H1 (cell line): ENCODE results near the gene BLOC1S1. TPM values are rescaled to one million over a fixed set of nuclear protein-coding genes. Genes with fewer than 3 reads are reported as not detected.

ENCODE experiments used
- CTCF ChIA-PET: fragments of 300-600 bp; sonication (Branson Sonifier 250); formaldehyde crosslinking; loops from one replicate; lab custom pipeline; 2021; ENCODE audit not compliant: partially characterized antibody; lab: Charles Lee
- POLR2A ChIA-PET: fragments of 300-600 bp; sonication (Branson Sonifier 250); formaldehyde crosslinking; loops from one replicate; lab custom pipeline; 2021; ENCODE audit warnings: inconsistent platforms; ENCODE audit not compliant: partially characterized antibody; lab: Charles Lee
- DNase-seq, 2 experiments: peaks; one replicate each; pipeline versions ENCODE4 v3.0.0 to v3.0.0-alpha.2; 2010 to 2022; ENCODE audit warnings: low spot score in 2 of 2, low read depth in 1 of 2, mixed read lengths in 1 of 2
- FAIRE-seq: peaks from 2 replicates; lab custom pipeline; 2011; peaks lifted over from hg19 to GRCh38; lab: Jason Lieb, UNC
- H2AFZ ChIP-seq: 2 replicates; pipeline ENCODE4 v1.8.1; 2012; ENCODE audit warnings: low read length, inconsistent platforms
- H2AK5ac ChIP-seq: 2 replicates; pipeline ENCODE4 v1.6.1; 2013; ENCODE audit warnings: low read depth, low read length
- H2BK120ac ChIP-seq: replicated peaks from 2 replicates; pipeline ENCODE3; 2013; ENCODE audit warnings: low read depth, low read length, inconsistent platforms
- H2BK12ac ChIP-seq: 2 replicates; pipeline ENCODE4 v1.6.1; 2013; ENCODE audit warnings: low read depth, low read length
- H2BK15ac ChIP-seq: 2 replicates; pipeline ENCODE4 v1.6.1; 2013; ENCODE audit warnings: low read length
- H2BK20ac ChIP-seq: 2 replicates; pipeline ENCODE4 v1.6.1; 2013; ENCODE audit warnings: low read length
- H2BK5ac ChIP-seq: 2 replicates; pipeline ENCODE4 v1.6.1; 2013; ENCODE audit warnings: low read depth, low read length
- H3K14ac ChIP-seq: 2 replicates; pipeline ENCODE4 v1.6.1; 2013; ENCODE audit warnings: inconsistent platforms; ENCODE audit not compliant: insufficient read length
- H3K18ac ChIP-seq: 2 replicates; pipeline ENCODE4 v1.6.1; 2013; ENCODE audit warnings: low read length; ENCODE audit errors: extremely low read depth
- H3K23ac ChIP-seq: 2 replicates; pipeline ENCODE4 v1.6.1; 2013; ENCODE audit warnings: inconsistent platforms; ENCODE audit not compliant: insufficient read length
- H3K23me2 ChIP-seq: 2 replicates; pipeline ENCODE4 v1.6.1; 2013; ENCODE audit warnings: low read depth, low read length
- H3K27ac ChIP-seq: 2 replicates; pipeline ENCODE4 v1.6.1; 2011; ENCODE audit warnings: low read depth, low read length, inconsistent platforms
- H3K27me3 ChIP-seq, 4 experiments: replicated peaks in 1 of 4; 1 replicate in 1 of 4; 2 replicates in 3 of 4; pipeline versions ENCODE4 v1.6.1 to v1.8.1; 2011 to 2013; ENCODE audit warnings: low read length in 3 of 4, mild to moderate bottlenecking in 3 of 4, inconsistent platforms in 2 of 4, mixed read lengths in 2 of 4, moderate library complexity in 1 of 4; ENCODE audit not compliant: control insufficient read depth in 3 of 4, insufficient read depth in 3 of 4; ENCODE audit errors: extremely low read depth in 1 of 4
- H3K36me3 ChIP-seq, 4 experiments: 2 replicates each; pipeline versions ENCODE4 v1.6.1 to v1.8.1; 2011 to 2013; ENCODE audit warnings: mild to moderate bottlenecking in 4 of 4, low read length in 3 of 4, moderate library complexity in 2 of 4, control low read depth in 1 of 4, inconsistent platforms in 1 of 4; ENCODE audit not compliant: insufficient read depth in 4 of 4, control insufficient read depth in 2 of 4
- H3K4ac ChIP-seq: replicated peaks from 2 replicates; pipeline ENCODE3; 2013; ENCODE audit warnings: low read length, low read depth, mixed read lengths, inconsistent platforms; ENCODE audit not compliant: insufficient read length
- H3K4me1 ChIP-seq, 4 experiments: replicated peaks in 1 of 4; 1 replicate in 1 of 4; 2 replicates in 3 of 4; pipeline versions ENCODE4 v1.6.1 to v1.8.1; 2011 to 2013; ENCODE audit warnings: low read length in 3 of 4, inconsistent platforms in 2 of 4, mixed read lengths in 1 of 4; ENCODE audit not compliant: insufficient read depth in 4 of 4, control insufficient read depth in 3 of 4
- H3K4me2 ChIP-seq, 2 experiments: 2 replicates each; pipeline versions ENCODE4 v1.6.1 to v1.8.1; 2011 to 2013; ENCODE audit warnings: low read depth in 2 of 2, low read length in 2 of 2, control low read depth in 1 of 2, inconsistent platforms in 1 of 2, mild to moderate bottlenecking in 1 of 2; ENCODE audit not compliant: insufficient read depth in 1 of 2
- H3K4me3 ChIP-seq, 4 experiments: fragments of 200-600, 300-600 bp in 1 of 4; sonication (generic), shearing (Covaris generic), sonication (Bioruptor Twin) in 1 of 4; 2 replicates each; pipeline versions ENCODE4 v1.5.1 to v1.8.1; 2011 to 2016; ENCODE audit warnings: low read length in 4 of 4, low read depth in 3 of 4, control low read depth in 2 of 4, inconsistent platforms in 2 of 4, mild to moderate bottlenecking in 2 of 4, mixed read lengths in 1 of 4, moderate library complexity in 1 of 4; ENCODE audit not compliant: insufficient read depth in 2 of 4; ENCODE audit errors: extremely low read depth in 1 of 4
- H3K56ac ChIP-seq: replicated peaks from 2 replicates; pipeline ENCODE3; 2013; ENCODE audit warnings: low read depth, mild to moderate bottlenecking, mixed read lengths, low read length, inconsistent platforms; ENCODE audit not compliant: insufficient read length
- H3K79me1 ChIP-seq: 2 replicates; pipeline ENCODE4 v1.6.1; 2013; ENCODE audit warnings: low read depth, low read length, control low read depth
- H3K79me2 ChIP-seq, 2 experiments: 2 replicates each; pipeline versions ENCODE4 v1.6.1 to v1.8.1; 2012 to 2013; ENCODE audit warnings: low read length in 2 of 2, mild to moderate bottlenecking in 2 of 2, inconsistent platforms in 1 of 2; ENCODE audit not compliant: insufficient read depth in 2 of 2, control insufficient read depth in 1 of 2
- H3K9ac ChIP-seq, 4 experiments: replicated peaks in 1 of 4; 1 replicate in 1 of 4; 2 replicates in 3 of 4; pipeline versions ENCODE4 v1.6.1 to v1.8.1; 2011 to 2013; ENCODE audit warnings: low read depth in 3 of 4, low read length in 3 of 4, control low read depth in 2 of 4, mild to moderate bottlenecking in 2 of 4, moderate library complexity in 2 of 4, inconsistent platforms in 1 of 4; ENCODE audit errors: extremely low read depth in 1 of 4
- H3K9me3 ChIP-seq, 2 experiments: 2 replicates each; pipeline versions ENCODE4 v1.6.1 to v1.8.1; 2012 to 2013; ENCODE audit warnings: mild to moderate bottlenecking in 2 of 2, moderate library complexity in 2 of 2, control low read depth in 1 of 2, inconsistent platforms in 1 of 2, low read depth in 1 of 2, low read length in 1 of 2, mixed read lengths in 1 of 2; ENCODE audit not compliant: insufficient read depth in 2 of 2
- H4K20me1 ChIP-seq, 2 experiments: replicated peaks in 1 of 2; 2 replicates each; pipeline versions ENCODE3 to v1.8.1; 2011 to 2013; ENCODE audit warnings: inconsistent platforms in 2 of 2, low read length in 2 of 2, mild to moderate bottlenecking in 1 of 2; ENCODE audit not compliant: insufficient read depth in 2 of 2, control insufficient read depth in 1 of 2
- H4K5ac ChIP-seq: 2 replicates; pipeline ENCODE4 v1.6.1; 2013; ENCODE audit warnings: low read length, low read depth, mixed read lengths, inconsistent platforms; ENCODE audit not compliant: insufficient read length
- H4K8ac ChIP-seq: 2 replicates; pipeline ENCODE4 v1.8.0; 2013; ENCODE audit warnings: mild to moderate bottlenecking, moderate library complexity, low read length, inconsistent platforms; ENCODE audit not compliant: insufficient read depth; ENCODE audit errors: extremely low read depth
- H4K91ac ChIP-seq: replicated peaks from 2 replicates; pipeline ENCODE3; 2013; ENCODE audit warnings: low read length, mixed read lengths, inconsistent platforms; ENCODE audit not compliant: insufficient read length
- BACH1 ChIP-seq: IDR thresholded peaks from 2 replicates; pipeline ENCODE4 v1.6.1; 2012; ENCODE audit warnings: low read length, improper control_type of control experiment
- CBX5 ChIP-seq: fragments of 300-800, 300-1000 bp; sonication (generic); IDR thresholded peaks from 2 replicates; pipeline ENCODE4 v1.7.1; 2016; ENCODE audit warnings: antibody characterized with exemption, low read length, low read depth
- CHD2 ChIP-seq: IDR thresholded peaks from 2 replicates; pipeline ENCODE4 v1.6.1; 2012; ENCODE audit warnings: low read length, improper control_type of control experiment
- EGR1 ChIP-seq: IDR thresholded peaks from 2 replicates; pipeline ENCODE4 v1.6.1; 2011; ENCODE audit warnings: low read depth, low read length, borderline replicate concordance
- FOSL1 ChIP-seq: IDR thresholded peaks from 2 replicates; pipeline ENCODE4 v1.6.1; 2011; ENCODE audit warnings: mild to moderate bottlenecking, low read depth, low read length, moderate library complexity; ENCODE audit not compliant: insufficient read depth
- GTF2F1 ChIP-seq: IDR thresholded peaks from 2 replicates; pipeline ENCODE4 v1.6.1; 2012; ENCODE audit warnings: low read depth, low read length, improper control_type of control experiment, borderline replicate concordance
- HDAC2 ChIP-seq, 2 experiments: fragments of 300-600 bp in 1 of 2; sonication (generic) in 1 of 2; IDR thresholded peaks; 2 replicates each; pipeline ENCODE4 v1.6.1; 2011 to 2012; ENCODE audit warnings: low read depth in 2 of 2, low read length in 2 of 2, mild to moderate bottlenecking in 2 of 2, moderate library complexity in 2 of 2, borderline replicate concordance in 1 of 2, inconsistent platforms in 1 of 2
- KDM1A ChIP-seq: fragments of 200-600, 300-600 bp; sonication (generic); IDR thresholded peaks from 2 replicates; pipeline ENCODE4 v1.7.1; 2016; ENCODE audit warnings: mild to moderate bottlenecking, low read length, borderline replicate concordance
- MAFK ChIP-seq: IDR thresholded peaks from 2 replicates; pipeline ENCODE4 v1.6.1; 2012; ENCODE audit warnings: low read depth, mild to moderate bottlenecking, improper control_type of control experiment, low read length
- PHF8 ChIP-seq: fragments of 200-600 bp; sonication (generic); conservative IDR thresholded peaks from 2 replicates; pipeline ENCODE4 v1.7.1; 2012; ENCODE audit warnings: low read depth, mild to moderate bottlenecking, inconsistent platforms, low read length, moderate library complexity
- POLR2AphosphoS5 ChIP-seq: IDR thresholded peaks from 2 replicates; pipeline ENCODE4 v1.6.1; 2011; ENCODE audit warnings: low read depth, low read length
- SUZ12 ChIP-seq: fragments of 200-600 bp; sonication (generic); IDR thresholded peaks from 2 replicates; pipeline ENCODE4 v1.6.1; 2012; ENCODE audit warnings: mild to moderate bottlenecking, inconsistent platforms, low read length, moderate library complexity, mixed read lengths
- YY1 ChIP-seq: IDR thresholded peaks from 2 replicates; pipeline ENCODE4 v1.6.1; 2011; ENCODE audit warnings: low read depth, mild to moderate bottlenecking, low read length
- ZNF274 ChIP-seq: IDR thresholded peaks from 2 replicates; pipeline ENCODE4 v1.7.0; 2012; ENCODE audit warnings: low read length, borderline replicate concordance; ENCODE audit errors: extremely low read depth
- WGBS, 2 experiments: shearing (Covaris generic) in 1 of 2; methylation state at CpG; one replicate each; pipeline versions ENCODE4 v1.1.6 to v1.1.7; 2013 to 2015; ENCODE audit warnings: low lambda C conversion rate in 2 of 2, mixed read lengths in 2 of 2, inconsistent platforms in 1 of 2, low coverage in 1 of 2, missing lambda C conversion rate in 1 of 2; ENCODE audit not compliant: insufficient replicate concordance in 2 of 2, insufficient coverage in 1 of 2, insufficient read length in 1 of 2; ENCODE audit errors: extremely low coverage in 1 of 2, missing lambda C conversion rate in 1 of 2; 5-methylcytosine and 5-hydroxymethylcytosine counted together
- polyA plus RNA-seq, 7 experiments: library from polyadenylated mRNA; depleted of rRNA in 3 of 7; stranded (reverse) in 5 of 7; unstranded in 2 of 7; fragments of >200 nt in 5 of 7; fragments of 200-250 nt in 2 of 7; gene quantifications; 1 replicate in 5 of 7; 2 replicates in 1 of 7; 4 replicates in 1 of 7; pipeline versions ENCODE4 v1.2.1 to v1.2.3, GENCODE V29; 2011 to 2013; ENCODE audit warnings: missing spikeins in 2 of 7, mixed read lengths in 2 of 7
- total RNA-seq: library from RNA; stranded (reverse); fragmentation: NEBNext Ultra II Directional; extraction: Animal tissue kit (Norgen Biotek cat#: 25700); gene quantifications from 2 replicates; pipeline ENCODE4 v1.2.1, GENCODE V29; 2021

BLOC1S1 gene
- total and polyA plus RNA-seq, 2 of the 8 experiments (the other 6 are each of a cell fraction or from before 2014, with no cell fraction given) = 91.1 to 185 TPM

- no peak overlapping the region for H3K18ac ChIP-seq
- no peak overlapping the region for H2BK20ac ChIP-seq
- peaks cover 0 to 14% of the 10 kb centered on the region in 2 experiments; a peak in 2 of 4 replicates for H3K79me2 ChIP-seq
- H3K4me1 ChIP-seq = peaks cover 4 to 23% (median 16%) of the 10 kb centered on the region in 4 experiments
- no peak overlapping the region for H3K23ac ChIP-seq
- no peak overlapping the region for H2BK15ac ChIP-seq
- H2BK12ac ChIP-seq = no peak overlapping the region
- H3K27ac ChIP-seq = no peak overlapping the region
- H2AFZ ChIP-seq = no peak overlapping the region
- no peak overlapping the region for H4K8ac ChIP-seq
- no peak for FAIRE-seq
- H2AK5ac ChIP-seq = no peak overlapping the region
- POLR2A ChIA-PET = interaction anchor here (0.8 to 8.3 kb wide), 6 partner anchors 7 to 36 kb away, joined by 3 to 103 read pairs (median 10); partner anchors contain the start of genes CD63 and ITGA7
- H2BK120ac ChIP-seq = no peak overlapping the region
- DNase-seq = no peak
- H4K20me1 ChIP-seq = peaks cover 4 to 6% of the 10 kb centered on the region in 2 experiments
- peaks cover 6 to 29% (median 16%) of the 10 kb centered on the region in 4 experiments; a peak in 5 of 8 replicates for H3K36me3 ChIP-seq
- H3K14ac ChIP-seq = no peak overlapping the region
- peaks cover 5% of the 10 kb centered on the region; the same call in 1 of the 2 replicates for H3K79me1 ChIP-seq
- H3K9ac ChIP-seq = no peak overlapping the region
- H3K4ac ChIP-seq = no peak overlapping the region
- peaks cover 4% of the 10 kb centered on the region; the same call in 1 of the 2 replicates for H3K23me2 ChIP-seq
- no peak overlapping the region for H4K5ac ChIP-seq
- H3K56ac ChIP-seq = no peak overlapping the region
- H4K91ac ChIP-seq = no peak overlapping the region
- no peaks in the 10 kb centered on the region for H3K9me3 ChIP-seq
- no peak overlapping the region for H2BK5ac ChIP-seq
- no peak overlapping the region for H3K4me3 ChIP-seq
- H3K27me3 ChIP-seq = no peaks in the 10 kb centered on the region
- CTCF ChIA-PET = interaction anchor here (0.6 to 11.1 kb wide), 8 partner anchors 14 to 104 kb away, joined by 3 to 229 read pairs (median 6); partner anchors contain the start of gene ITGA7
- WGBS, 2 experiments = 98% methylated on average over 8 of the region's 8 CpGs; no CpG with 5 or more reads in 1 of the 2 experiments
- H3K4me2 ChIP-seq = no peak overlapping the region
- TF ChIP-seq CHD2 (no peak), CBX5 (no peak), EGR1 (no peak), ZNF274 (no peak), POLR2AphosphoS5 (no peak), FOSL1 (no peak), HDAC2 (IDR thresholded peaks at IDR 0.05; ENCODE audit: borderline replicate concordance in 1 of 2, low read depth in 2 of 2, low read length in 2 of 2) (no peak), PHF8 (no peak), KDM1A (no peak), YY1 (no peak), GTF2F1 (no peak), SUZ12 (no peak), MAFK (no peak), BACH1 (no peak)
Observed at GRCh38 chr12:55722948-55723347, 7.1 kb downstream of the BLOC1S1 start.
